ENCODE measurements around the gene IL1B. TPM values are rescaled to one million over a fixed set of nuclear protein-coding genes. Genes with fewer than 3 reads are reported as not detected.

Gene IL1B
- total and polyA plus RNA-seq, 7 donors: 0.55 to 32.4 (median 4.9) TPM; not detected in 1

- TF ChIP-seq EP300 (IDR thresholded peaks at IDR 0.05): no peak
- TF ChIP-seq POLR2A (IDR thresholded peaks at IDR 0.05): no peak
- no peak for TF ChIP-seq CTCF (IDR thresholded peaks at IDR 0.05)
- TF ChIP-seq POLR2AphosphoS5 (IDR thresholded peaks at IDR 0.05): no peak
- Histone ChIP-seq H3K27me3 (no peaks in the 10 kb centered on the region), H3K4me1 (no peaks in the 10 kb centered on the region), H3K36me3 (no peaks in the 10 kb centered on the region), H3K9me3 (no peaks in the 10 kb centered on the region), H3K4me3 (no peak overlapping the region), H3K27ac (no peak overlapping the region)
- 93 to 96% methylated on average over 3 of the region's 3 CpGs for WGBS, 2 donors
- intact Hi-C loops (cut with DNase I): no loop called here
- DNase-seq: no peak
These were observed 45.6 kb downstream of the IL1B start for GRCh38 chr2:112791019-112791418.

GRCh38 chr2:112790305-112790704 is 46.3 kb downstream of the IL1B start:
- Histone ChIP-seq H3K27me3 (no peaks in the 10 kb centered on the region), H3K4me1 (no peaks in the 10 kb centered on the region), H3K36me3 (no peaks in the 10 kb centered on the region), H3K27ac (no peak overlapping the region), H3K9me3 (no peaks in the 10 kb centered on the region), H3K4me3 (no peak overlapping the region)
- WGBS, 2 donors: 87 to 93% methylated on average over 5 of the region's 5 CpGs
- TF ChIP-seq EP300 (IDR thresholded peaks at IDR 0.05) (no peak), POLR2A (IDR thresholded peaks at IDR 0.05) (no peak), CTCF (IDR thresholded peaks at IDR 0.05) (no peak), POLR2AphosphoS5 (IDR thresholded peaks at IDR 0.05) (no peak)
- intact Hi-C loops (cut with DNase I): no loop called here
- no peak for DNase-seq

GRCh38 chr2:112789186-112789585 is 47.4 kb downstream of the IL1B start:
- intact Hi-C loops (cut with DNase I): no loop called here
- H3K27me3 ChIP-seq: no peaks in the 10 kb centered on the region
- TF ChIP-seq CTCF (IDR thresholded peaks at IDR 0.05) (no peak), POLR2A (IDR thresholded peaks at IDR 0.05) (no peak), EP300 (IDR thresholded peaks at IDR 0.05) (no peak), POLR2AphosphoS5 (IDR thresholded peaks at IDR 0.05) (no peak)
- no peak overlapping the region for H3K27ac ChIP-seq
- H3K4me3 ChIP-seq: no peak overlapping the region
- DNase-seq: no peak
- no peaks in the 10 kb centered on the region for H3K4me1 ChIP-seq
- WGBS, 2 donors: 81 to 90% methylated on average over 1 of the region's 1 CpG
- no peaks in the 10 kb centered on the region for H3K9me3 ChIP-seq
- H3K36me3 ChIP-seq: no peaks in the 10 kb centered on the region

GRCh38 chr2:112788653-112789052 is 47.9 kb downstream of the IL1B start:
- Histone ChIP-seq H3K36me3 (no peaks in the 10 kb centered on the region), H3K4me1 (no peaks in the 10 kb centered on the region), H3K27me3 (no peaks in the 10 kb centered on the region), H3K4me3 (no peak overlapping the region), H3K27ac (no peak overlapping the region), H3K9me3 (no peaks in the 10 kb centered on the region)
- WGBS, 2 donors: 89 to 90% methylated on average over 3 of the region's 3 CpGs
- intact Hi-C loops (cut with DNase I): no loop called here
- no peak for TF ChIP-seq POLR2A (IDR thresholded peaks at IDR 0.05)
- no peak for DNase-seq

- H3K27me3 ChIP-seq: no peaks in the 10 kb centered on the region
- H3K4me1 ChIP-seq: no peaks in the 10 kb centered on the region
- H3K27ac ChIP-seq: no peak overlapping the region
- DNase-seq: no peak
- WGBS, 2 donors: 76 to 92% methylated on average over 4 of the region's 4 CpGs
- intact Hi-C loops (cut with DNase I): no loop called here
- TF ChIP-seq CTCF (IDR thresholded peaks at IDR 0.05) (no peak), EP300 (IDR thresholded peaks at IDR 0.05) (no peak), POLR2AphosphoS5 (IDR thresholded peaks at IDR 0.05) (no peak), POLR2A (IDR thresholded peaks at IDR 0.05) (no peak)
- no peak overlapping the region for H3K4me3 ChIP-seq
- no peaks in the 10 kb centered on the region for H3K9me3 ChIP-seq
- no peaks in the 10 kb centered on the region for H3K36me3 ChIP-seq
These were observed 48.7 kb downstream of the IL1B start for GRCh38 chr2:112787729-112788393.
